ENCODE measurements around the gene RIMS4. TPM values are rescaled to one million over a fixed set of nuclear protein-coding genes. Genes with fewer than 3 reads are reported as not detected.

RIMS4 gene
- total RNA-seq, 1 experiment from 2014 or later: 16.3 TPM

- no peak overlapping the region for H3K56ac ChIP-seq (ENCODE audit: insufficient read length, low read depth, low read length)
- no peak for DNase-seq
- no peak overlapping the region for H2BK12ac ChIP-seq (ENCODE audit: insufficient read length, low read depth, low read length)
- H2BK15ac ChIP-seq (ENCODE audit: low read depth, low read length): no peak overlapping the region
- H3K79me1 ChIP-seq (ENCODE audit: insufficient read depth, low read depth, low read length, poor library complexity, severe bottlenecking): no peaks in the 10 kb centered on the region
- no peak overlapping the region for H3K9ac ChIP-seq (ENCODE audit: extremely low read depth, insufficient read length, low read length)
- no peak overlapping the region for H2AFZ ChIP-seq (ENCODE audit: low read length)
- TF ChIP-seq CTCF (conservative IDR thresholded peaks at IDR 0.05): no peak
- Mint-ChIP-seq H3K4me3 (no peak overlapping the region), H3K36me3 (ENCODE audit: insufficient read depth in 1 of 3, low read depth in 3 of 3) (peaks cover 0 to 7% (median 0%) of the 10 kb centered on the region in 3 experiments; a peak in 2 of 7 replicates), H3K27ac (no peak overlapping the region), H3K27me3 (ENCODE audit: low read depth) (peaks cover 1% of the 10 kb centered on the region; the same call in 1 of the 2 replicates), H3K9me3 (no peaks in the 10 kb centered on the region), H3K4me1 (peaks cover 5 to 8% of the 10 kb centered on the region in 2 experiments; a peak in 3 of 4 replicates)
- no peak overlapping the region for H4K8ac ChIP-seq (replicated peaks; ENCODE audit: insufficient read length, low read depth, low read length)
- H3K4ac ChIP-seq (ENCODE audit: low read depth, low read length): no peak overlapping the region
- no peak overlapping the region for H4K91ac ChIP-seq (ENCODE audit: insufficient read length, low read depth, low read length)
- no peak overlapping the region for H3T11ph ChIP-seq (ENCODE audit: low read length)
- H3K9me3 ChIP-seq (ENCODE audit: control insufficient read depth, low read depth, low read length): no peaks in the 10 kb centered on the region
- no peak overlapping the region for H3K27ac ChIP-seq (ENCODE audit: insufficient read length, low read depth, low read length)
- no peak overlapping the region for H2BK5ac ChIP-seq (ENCODE audit: insufficient read length, low read length)
- H2BK120ac ChIP-seq (ENCODE audit: low read depth, low read length, poor library complexity, severe bottlenecking): no peak overlapping the region
- H4K20me1 ChIP-seq (ENCODE audit: control insufficient read depth, insufficient read depth, insufficient read length): no peaks in the 10 kb centered on the region
- H3K14ac ChIP-seq (ENCODE audit: insufficient read depth, low read length): peak overlapping the region; percentile 41; the same call in 1 of the 2 replicates
- H2AK5ac ChIP-seq (ENCODE audit: insufficient read length, low read length): no peak overlapping the region
- no peak overlapping the region for H4K5ac ChIP-seq (ENCODE audit: insufficient read length, low read depth, low read length)
- no peaks in the 10 kb centered on the region for H3K23me2 ChIP-seq (ENCODE audit: insufficient read length, low read depth, low read length, poor library complexity, severe bottlenecking)
- H3K4me1 ChIP-seq (ENCODE audit: insufficient read depth, low read length): no peaks in the 10 kb centered on the region
- H2BK20ac ChIP-seq (ENCODE audit: low read depth, low read length, poor library complexity, severe bottlenecking): no peak overlapping the region
- H3K79me2 ChIP-seq (ENCODE audit: insufficient read depth, low read length): no peaks in the 10 kb centered on the region
- no CpG with 5 or more reads among the region's 10 CpGs for WGBS (ENCODE audit: extremely low coverage, insufficient read length, low lambda C conversion rate)
- no peak overlapping the region for H3K4me2 ChIP-seq (ENCODE audit: insufficient read depth, insufficient read length, low read length)
- no peak overlapping the region for H3K23ac ChIP-seq (ENCODE audit: insufficient read length, low read depth, low read length)
- no peak overlapping the region for H3K18ac ChIP-seq (ENCODE audit: insufficient read length, low read depth, low read length)
- no peaks in the 10 kb centered on the region for H3K27me3 ChIP-seq (ENCODE audit: insufficient read depth, low read length)
Measured at GRCh38 chr20:44773070-44773829, 37.1 kb downstream of the RIMS4 start.

Data from H9 (cell line).